ENCODE measurements around the gene DCAF12.

DNA sequence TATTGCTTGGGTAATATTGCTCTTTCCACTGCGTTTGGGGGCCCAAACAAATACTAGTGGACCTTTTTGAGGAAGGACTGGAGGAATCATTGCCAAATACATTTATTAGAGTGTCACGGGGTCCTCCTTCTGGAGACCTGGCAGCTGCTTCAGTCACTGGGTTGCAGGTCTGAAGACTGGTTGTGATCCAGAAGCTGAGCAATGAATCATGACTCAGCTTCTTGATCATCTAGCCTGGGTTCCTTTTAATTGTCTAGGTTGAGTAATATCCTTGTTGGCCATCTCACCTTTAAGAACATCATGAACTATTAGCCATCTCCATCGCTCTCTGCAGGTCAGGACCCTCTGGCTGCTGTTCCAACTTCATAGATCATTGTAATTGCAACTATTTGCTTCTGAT, 36.9 kb upstream of the DCAF12 start:
- no peak for TF ChIP-seq GABPA (IDR thresholded peaks at IDR 0.05; ENCODE audit: low read depth)
- TF ChIP-seq, protein P1, sequence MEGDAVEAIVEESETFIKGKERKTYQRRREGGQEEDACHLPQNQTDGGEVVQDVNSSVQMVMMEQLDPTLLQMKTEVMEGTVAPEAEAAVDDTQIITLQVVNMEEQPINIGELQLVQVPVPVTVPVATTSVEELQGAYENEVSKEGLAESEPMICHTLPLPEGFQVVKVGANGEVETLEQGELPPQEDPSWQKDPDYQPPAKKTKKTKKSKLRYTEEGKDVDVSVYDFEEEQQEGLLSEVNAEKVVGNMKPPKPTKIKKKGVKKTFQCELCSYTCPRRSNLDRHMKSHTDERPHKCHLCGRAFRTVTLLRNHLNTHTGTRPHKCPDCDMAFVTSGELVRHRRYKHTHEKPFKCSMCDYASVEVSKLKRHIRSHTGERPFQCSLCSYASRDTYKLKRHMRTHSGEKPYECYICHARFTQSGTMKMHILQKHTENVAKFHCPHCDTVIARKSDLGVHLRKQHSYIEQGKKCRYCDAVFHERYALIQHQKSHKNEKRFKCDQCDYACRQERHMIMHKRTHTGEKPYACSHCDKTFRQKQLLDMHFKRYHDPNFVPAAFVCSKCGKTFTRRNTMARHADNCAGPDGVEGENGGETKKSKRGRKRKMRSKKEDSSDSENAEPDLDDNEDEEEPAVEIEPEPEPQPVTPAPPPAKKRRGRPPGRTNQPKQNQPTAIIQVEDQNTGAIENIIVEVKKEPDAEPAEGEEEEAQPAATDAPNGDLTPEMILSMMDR (IDR thresholded peaks at IDR 0.05; ENCODE audit: insufficient read depth, low read length) = no peak
- TF ChIP-seq, protein P2, sequence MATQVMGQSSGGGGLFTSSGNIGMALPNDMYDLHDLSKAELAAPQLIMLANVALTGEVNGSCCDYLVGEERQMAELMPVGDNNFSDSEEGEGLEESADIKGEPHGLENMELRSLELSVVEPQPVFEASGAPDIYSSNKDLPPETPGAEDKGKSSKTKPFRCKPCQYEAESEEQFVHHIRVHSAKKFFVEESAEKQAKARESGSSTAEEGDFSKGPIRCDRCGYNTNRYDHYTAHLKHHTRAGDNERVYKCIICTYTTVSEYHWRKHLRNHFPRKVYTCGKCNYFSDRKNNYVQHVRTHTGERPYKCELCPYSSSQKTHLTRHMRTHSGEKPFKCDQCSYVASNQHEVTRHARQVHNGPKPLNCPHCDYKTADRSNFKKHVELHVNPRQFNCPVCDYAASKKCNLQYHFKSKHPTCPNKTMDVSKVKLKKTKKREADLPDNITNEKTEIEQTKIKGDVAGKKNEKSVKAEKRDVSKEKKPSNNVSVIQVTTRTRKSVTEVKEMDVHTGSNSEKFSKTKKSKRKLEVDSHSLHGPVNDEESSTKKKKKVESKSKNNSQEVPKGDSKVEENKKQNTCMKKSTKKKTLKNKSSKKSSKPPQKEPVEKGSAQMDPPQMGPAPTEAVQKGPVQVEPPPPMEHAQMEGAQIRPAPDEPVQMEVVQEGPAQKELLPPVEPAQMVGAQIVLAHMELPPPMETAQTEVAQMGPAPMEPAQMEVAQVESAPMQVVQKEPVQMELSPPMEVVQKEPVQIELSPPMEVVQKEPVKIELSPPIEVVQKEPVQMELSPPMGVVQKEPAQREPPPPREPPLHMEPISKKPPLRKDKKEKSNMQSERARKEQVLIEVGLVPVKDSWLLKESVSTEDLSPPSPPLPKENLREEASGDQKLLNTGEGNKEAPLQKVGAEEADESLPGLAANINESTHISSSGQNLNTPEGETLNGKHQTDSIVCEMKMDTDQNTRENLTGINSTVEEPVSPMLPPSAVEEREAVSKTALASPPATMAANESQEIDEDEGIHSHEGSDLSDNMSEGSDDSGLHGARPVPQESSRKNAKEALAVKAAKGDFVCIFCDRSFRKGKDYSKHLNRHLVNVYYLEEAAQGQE (IDR thresholded peaks at IDR 0.05; ENCODE audit: insufficient replicate concordance, low read depth) = no peak
- no peak for TF ChIP-seq POLR2AphosphoS5 (IDR thresholded peaks at IDR 0.05; ENCODE audit: low read depth)
- no peak for TF ChIP-seq SPI1 (IDR thresholded peaks at IDR 0.05; ENCODE audit: borderline replicate concordance, low read depth)

Measured in HL-60 (cell line).